HG03108 (cell line): ENCODE results near the gene CAMTA1.

Source experiments
- ATAC-seq: cut with Tn5 transposase; IDR thresholded peaks from one replicate; pipeline ENCODE4 v1.9.1; 2021; ENCODE audit warnings: moderate library complexity; ENCODE audit not compliant: unreplicated experiment

CAMTA1 gene

DNA sequence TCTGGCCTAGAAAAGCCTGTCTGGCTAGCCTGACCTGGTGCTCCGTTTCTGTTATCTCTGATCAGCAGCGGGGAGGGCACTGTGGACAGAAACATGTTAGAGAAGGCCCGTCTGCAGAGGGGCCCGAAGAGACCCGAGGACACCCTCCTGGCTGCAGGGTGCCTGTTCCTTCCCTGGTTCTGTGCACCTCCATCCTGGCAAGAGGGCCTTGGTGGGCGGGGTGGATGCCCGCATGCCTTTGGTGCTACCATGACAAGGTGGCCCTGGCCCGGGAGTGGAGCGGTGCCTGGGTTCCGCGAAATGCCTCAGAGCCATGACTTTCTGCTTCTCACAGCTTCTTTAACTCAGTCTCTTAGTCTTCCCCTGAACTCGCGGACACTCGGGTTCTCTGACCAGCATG lies 233.6 kb downstream of the CAMTA1 start:
- ATAC-seq, result no peak

DNA sequence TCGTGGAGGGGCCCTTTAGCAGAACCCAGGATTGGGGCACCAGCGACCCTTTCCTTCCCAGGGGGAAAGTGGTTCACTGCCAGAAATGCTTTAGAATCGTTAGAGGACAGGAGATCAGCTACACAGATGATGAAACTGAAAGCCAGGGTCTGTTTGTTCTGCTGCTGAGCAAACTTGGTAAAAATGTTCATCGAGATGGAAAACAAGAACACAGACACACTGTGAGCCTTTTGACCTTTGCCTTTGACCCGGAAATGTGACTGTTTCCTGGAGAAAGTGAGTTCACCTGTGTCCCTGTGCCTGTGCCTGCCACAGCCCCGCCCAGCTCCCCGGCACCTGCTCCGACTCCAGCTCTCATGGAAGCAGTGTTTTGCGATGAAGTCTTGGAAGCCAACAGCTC lies 234.3 kb downstream of the CAMTA1 start:
- no peak for ATAC-seq

DNA sequence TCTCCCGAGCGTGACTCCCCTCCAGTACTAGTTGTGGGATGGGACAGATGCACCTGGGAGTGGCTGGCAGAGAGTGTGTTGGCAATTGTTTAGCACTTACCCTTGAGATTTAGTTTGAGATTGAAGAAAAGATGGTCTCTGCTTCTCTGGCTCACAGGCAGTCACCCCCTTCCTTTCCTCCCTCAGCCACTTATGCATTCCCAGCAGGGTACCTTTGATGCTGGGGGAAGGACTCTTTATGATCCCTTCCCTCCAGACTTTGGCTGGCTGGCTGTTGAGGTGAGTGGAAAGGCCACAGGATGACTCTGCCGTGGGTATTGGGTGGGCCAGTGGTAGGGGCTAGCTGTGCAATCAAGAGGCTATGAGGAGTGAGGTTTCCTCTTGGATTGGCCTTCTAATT lies 236.8 kb downstream of the CAMTA1 start:
- no peak for ATAC-seq

DNA sequence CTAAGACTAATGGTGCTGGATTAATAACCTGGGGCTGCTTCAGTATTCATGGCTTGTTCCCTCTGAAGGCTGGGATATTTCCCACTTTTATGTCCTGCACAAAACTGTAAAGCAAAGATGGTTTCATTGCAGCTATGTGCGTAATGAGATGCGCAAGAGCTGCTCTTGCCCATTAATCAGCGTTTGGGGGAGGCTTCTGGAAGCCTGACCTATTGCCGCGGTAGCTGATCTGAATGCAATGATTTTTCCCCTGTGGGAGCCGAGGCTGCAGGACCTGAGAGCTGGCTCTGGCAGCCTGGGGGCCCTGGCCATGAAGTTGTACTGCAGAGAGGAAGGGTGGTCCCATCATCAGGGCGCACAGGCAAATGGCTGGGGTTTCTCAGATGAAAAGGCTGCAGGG lies 239.8 kb downstream of the CAMTA1 start:
- no peak for ATAC-seq

DNA sequence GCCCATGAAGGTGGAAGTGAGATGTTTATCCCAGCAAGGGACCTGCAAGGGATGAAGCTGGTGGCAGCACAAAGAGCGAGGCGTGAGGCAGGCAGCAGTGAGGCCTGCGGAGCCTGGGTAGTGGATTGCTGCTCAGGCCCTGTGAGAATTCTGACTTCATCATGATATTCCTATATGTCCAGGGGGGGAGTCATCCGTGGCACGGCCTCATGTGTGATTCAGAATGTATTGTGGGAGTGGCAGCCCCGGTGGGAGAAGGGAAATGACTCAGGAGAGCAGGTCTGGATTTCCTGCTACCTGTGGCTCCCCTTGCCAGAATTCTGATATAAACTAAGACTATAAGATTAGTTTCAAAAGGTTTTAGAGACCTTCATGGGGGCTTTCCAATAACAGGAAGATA lies 240.9 kb downstream of the CAMTA1 start:
- no peak for ATAC-seq

DNA sequence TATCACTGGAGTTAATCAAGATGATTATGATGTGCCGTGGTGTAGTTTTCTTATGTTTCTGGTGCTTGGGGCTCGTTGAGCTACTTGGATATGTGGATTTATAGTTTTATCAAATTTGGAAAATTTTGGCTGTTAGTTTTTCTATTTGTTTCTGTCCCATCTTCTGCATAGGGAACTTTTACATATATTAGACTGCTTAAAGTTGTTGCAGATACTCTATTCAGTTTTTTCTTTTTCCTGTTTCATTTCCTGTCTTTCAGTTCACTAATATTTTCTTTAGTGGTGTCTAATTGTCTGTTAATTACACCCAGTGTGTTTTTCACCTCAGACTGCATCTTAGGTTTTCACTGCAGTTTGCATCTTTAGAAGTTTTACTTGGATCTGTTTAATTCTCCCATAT lies 247.7 kb downstream of the CAMTA1 start:
- ATAC-seq, result no peak

DNA sequence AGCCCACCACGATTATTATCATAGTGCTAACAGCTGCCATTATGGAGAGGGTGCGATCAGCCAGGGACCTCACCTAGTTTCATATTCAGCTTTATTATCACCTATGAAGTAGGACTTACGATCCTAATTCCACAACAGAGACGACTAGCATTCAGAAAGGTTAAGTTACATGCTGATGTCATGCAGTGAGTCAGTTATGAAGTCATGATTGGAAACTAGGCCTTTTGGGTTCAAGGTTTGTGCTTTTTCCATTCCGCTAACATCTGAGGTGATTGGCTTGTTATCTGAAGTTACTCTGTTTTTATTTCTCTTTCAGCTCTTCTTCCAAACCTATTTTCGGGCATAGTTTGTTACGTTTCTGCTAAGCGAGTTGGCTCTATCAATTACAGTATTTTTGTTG lies 251.1 kb downstream of the CAMTA1 start:
- no peak for ATAC-seq

DNA sequence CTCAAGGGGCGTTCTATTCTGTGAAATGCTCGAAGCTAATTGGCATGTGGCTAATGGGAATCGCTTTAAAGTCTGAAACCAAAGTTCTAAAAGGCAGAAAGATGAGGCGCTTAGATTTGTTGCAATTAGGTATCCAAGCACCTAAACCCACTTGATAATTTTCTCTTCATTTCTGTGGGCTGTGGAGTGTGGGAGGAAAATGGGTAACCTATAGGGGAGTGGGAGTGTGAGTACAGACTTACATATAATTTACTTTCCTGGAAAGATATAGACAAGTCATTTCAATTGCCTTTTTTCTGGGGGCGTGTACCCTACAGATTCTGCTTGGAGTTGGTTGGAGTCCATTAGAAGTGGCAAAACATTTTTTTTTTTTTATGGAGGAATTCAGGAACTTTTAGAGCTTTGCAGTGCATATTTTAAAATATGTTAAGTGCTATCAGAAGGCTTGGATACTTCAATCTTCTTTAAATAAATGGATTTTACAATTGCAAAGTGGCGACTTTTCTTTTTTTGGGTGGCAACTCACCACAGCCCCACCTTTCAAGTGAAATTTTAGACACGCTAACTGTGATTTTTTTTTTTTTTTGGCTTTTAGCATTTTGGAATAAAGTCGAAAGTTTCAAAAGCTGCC lies 254.5 kb downstream of the CAMTA1 start:
- no peak for ATAC-seq

DNA sequence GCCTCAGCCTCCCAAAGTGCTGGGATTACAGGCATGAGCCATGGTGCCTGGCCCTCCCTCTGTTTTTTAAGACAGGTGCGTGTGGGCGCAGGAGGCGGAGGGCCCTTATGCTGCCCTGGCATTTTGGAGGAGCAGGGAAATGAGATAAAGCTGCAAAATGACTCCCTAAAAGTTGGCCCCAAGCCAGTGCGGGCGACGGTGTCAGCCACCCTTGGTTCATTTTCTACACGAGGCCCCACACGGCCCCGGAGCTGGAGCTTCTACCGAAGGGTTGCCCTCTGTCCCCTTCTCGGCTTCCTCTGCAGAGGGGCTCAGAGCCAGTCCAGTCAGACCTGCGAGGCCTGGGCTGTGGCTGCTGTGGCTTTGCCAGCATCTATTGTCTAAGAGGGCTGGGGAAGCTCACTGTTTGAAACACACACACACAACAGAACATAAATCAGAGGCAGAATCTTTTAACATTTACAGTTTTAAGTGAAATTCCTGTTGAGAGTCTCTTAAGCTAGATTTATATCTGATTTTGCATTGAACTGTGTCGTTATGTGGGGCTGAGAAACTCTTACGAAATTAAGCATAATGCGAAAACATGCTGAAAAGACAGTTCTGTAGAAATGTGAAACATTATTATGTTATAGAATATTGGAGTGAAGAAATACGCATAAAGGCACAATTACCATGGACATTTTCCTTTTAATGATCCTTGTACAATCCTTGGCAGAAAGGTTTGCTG lies 255.9 kb downstream of the CAMTA1 start:
- ATAC-seq, result no peak

DNA sequence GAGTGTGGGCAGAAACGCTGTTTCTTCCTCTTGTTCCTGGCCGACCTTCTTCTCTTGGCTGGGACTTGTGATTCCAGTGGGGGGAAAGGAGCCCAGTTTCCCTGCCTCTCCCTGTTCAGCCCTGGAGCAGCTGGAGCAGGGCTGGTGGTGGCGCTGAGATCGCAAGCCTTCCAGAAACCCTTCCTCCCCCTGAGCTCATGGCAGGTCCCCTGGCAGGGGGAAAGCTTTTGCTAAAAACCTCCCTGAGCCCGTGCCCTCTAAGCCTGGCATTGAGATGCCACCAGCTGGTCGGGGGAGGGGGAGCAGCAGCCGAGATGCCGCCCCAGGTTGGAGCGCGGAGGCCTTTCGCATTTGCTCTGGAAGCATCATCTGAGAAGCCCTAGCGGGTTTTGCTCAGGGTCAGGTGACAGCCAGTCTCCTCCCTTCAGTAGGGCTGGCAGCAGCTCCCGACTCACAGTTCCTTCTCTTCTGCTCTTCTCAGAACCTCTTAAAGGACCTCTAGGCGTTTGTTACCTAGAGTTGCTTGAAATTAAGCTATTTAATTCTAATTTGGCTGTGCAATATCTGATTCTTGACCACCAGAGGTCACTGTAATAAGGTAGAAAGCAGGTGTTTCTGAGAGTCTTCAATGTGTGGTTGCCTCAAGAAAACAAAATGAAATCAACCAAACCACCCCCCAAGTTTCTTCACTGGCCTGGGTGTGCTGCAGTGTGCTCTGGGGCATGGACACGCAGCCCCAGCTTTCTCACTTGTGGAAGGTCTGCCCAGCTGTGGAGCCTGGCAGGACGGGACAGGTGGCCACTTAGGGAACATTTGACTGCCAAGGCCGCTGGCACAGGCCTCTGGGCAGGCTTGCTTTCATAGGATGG lies 257.3 kb downstream of the CAMTA1 start:
- no peak for ATAC-seq

DNA sequence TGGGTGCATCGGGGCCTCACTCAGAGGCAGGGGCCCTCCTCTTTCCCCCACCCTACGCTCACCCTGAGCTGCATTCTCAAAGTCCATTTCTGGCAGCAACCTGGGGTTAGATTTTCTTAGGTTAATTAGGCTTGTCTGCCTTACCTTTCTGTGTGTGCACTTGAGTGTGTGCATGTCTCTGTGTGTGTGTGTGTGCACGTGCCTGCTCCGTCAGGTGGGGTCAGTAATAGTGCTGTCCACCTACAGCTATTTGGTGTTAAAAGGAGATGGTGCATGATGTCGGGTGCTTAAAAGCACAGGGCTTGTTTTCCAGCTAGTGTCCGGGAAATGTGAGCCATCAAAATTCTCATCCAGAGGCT lies 257.9 kb downstream of the CAMTA1 start:
- ATAC-seq, result no peak

DNA sequence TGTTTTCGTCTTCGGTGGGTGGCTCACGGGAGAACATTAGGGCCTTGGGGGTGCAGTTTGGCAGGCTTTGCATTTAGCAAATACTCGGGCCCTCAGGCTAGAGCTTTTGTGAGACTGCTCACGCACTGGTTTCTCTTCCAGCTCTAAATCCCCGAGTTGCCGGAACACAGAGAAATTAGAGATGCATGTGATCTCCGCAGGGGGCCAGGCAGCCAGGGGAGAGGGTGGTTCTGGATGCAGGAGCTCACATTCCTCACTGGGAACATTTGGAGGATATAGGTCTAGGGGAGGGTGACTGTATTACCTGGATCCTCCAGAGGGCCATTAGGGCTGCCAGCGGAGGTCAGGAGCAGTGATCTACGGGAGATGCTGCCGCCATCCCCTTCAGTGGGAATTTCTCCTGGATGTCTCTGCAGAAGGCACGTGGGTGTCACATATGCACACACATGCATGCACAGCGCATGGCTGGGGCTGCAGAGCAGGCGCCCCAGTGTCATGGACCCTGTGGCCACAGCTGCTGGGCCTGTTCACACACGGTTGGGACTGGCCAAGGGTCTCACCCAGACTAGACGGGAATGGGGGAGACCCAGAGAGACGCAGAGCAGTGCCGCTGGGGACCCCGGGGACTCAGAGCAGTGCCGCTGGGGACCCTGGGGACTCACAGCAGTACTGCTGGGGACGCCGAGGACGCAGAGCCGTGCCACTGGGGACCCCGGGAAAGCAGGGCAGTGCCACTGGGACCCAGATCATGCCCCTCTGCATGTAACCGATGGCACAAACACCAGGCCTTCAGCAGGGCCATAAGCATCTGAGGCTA lies 258.7 kb downstream of the CAMTA1 start:
- no peak for ATAC-seq

DNA sequence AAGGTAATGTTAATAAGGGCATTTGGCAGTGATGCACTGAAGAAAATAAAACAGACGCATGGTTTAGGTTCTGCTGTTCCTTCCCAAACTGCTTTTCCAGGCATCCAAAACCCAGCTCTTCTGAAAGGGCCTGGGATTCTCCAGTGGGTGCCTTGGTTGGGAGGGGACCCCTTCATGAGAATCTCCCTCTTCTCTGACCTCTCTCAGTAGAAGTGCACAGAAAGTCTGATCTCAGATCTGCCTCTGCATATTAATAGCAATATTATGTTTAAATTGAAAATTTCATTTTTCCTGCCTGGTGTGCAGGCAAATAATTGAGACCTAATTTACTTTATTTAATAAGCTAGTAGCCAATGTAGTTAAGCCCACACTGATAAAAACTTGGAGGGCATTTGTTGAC lies 260.6 kb downstream of the CAMTA1 start:
- no peak for ATAC-seq

DNA sequence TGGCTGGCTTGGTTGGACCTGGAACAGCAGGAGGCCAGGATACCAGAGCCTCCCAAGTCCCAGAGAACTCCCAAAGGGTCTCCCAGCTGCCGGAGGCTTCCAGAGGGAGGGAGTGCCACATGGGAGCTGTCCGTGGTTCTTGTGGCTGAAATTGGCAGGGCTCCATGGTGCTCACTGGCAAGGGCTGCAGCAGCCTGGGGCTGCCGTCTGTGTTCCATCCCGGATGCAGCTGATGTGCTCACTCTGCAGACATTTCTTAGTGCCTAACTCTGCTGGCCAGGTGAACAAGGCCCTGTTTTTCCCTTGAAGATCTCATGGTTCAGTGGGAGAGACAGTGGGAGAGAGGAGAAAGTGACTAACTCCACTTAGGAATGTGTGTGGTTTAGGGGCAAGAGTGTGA lies 261.1 kb downstream of the CAMTA1 start:
- no peak for ATAC-seq

DNA sequence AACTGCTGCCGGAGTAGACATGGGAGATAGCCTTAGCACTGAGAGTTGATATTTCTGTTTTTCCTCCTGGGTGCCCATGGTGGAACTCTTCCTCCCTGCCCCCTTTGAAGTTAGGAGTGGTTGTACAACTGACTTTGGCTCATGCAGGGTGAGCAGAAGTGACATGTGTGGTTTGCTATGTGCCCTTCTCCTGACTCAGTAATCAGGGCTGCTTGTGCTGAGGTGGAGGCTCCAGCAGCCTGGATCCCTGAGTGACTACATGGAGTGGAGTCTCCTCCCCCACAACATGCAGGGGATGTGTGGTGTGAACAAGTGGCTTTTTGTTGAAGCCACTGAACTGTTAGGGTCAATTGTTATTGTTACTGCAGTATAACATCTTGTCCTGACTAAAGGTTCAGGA lies 261.6 kb downstream of the CAMTA1 start:
- no peak for ATAC-seq

DNA sequence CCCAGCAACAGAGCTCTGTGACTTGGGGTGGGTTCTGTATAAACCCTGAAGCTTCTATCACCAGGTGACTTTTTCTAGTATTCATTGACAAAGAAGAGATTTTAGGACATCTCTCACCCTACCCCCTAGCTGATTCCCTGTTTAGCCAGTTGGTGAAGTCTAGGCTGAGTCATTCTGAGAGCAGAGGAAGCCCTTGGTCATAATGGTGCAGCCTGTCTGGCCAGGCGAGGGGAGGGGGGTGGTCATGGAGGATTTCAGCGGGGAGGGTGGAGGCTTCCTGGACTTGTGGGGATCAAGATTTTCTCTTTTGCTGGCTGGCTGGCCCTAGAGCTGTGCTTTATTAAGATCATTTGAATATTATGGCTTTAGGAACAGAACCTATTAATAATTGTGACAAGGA lies 262.6 kb downstream of the CAMTA1 start:
- ATAC-seq, result no peak

DNA sequence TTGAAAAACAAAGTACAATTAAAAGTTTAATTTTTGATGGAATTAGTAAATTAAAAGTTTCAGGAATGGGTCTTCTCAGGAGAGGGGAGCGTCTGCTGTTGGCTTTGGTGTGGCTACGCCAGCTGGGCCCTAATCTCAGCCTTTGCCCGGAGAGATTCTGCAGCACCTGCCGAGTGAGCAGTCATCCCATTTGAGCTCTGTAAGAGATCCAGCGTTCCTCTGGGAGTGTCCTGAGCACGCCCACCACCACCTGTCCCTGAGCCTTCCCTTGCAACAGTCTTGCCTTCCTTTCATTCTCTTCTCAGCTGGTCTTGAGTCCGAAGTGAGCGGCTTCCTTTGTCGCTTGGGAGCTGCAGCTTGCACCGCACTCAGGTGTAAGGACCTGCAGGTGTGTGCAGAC lies 263.1 kb downstream of the CAMTA1 start:
- ATAC-seq, result no peak

DNA sequence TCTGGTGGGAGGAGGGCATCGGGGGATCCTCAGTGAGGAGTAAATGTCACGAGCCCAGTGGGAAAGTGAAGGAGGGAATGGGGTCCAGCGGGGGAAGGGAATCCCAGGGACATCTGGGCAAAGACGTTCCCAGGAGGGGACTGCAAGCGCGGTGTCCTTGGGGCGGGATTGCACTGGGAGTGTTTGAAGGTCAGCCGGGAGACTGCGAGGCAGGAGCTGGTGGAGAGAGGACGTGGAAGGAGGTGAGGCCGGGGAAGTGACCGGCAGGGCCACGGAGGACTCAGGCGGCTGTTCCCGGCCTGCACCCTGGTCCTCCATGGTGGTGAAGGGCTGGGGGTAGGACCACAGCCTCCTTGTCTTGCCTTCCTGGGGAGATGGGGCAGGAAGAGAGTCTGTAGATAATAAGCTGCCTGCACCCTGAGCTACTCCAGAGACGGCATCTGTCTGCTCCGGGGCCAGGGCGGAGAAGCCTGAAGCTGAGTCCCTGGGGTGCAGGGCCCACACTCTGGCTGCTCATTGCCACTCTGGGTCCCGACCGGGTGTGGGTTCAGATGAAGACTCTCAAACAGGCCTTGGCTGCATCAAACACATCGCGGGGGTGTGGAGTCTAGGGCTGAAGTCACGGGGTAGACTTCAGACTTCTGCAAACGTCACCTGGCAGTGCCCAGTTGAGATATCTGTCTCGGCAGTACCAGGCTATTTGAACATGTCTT lies 264.8 kb downstream of the CAMTA1 start:
- no peak for ATAC-seq

DNA sequence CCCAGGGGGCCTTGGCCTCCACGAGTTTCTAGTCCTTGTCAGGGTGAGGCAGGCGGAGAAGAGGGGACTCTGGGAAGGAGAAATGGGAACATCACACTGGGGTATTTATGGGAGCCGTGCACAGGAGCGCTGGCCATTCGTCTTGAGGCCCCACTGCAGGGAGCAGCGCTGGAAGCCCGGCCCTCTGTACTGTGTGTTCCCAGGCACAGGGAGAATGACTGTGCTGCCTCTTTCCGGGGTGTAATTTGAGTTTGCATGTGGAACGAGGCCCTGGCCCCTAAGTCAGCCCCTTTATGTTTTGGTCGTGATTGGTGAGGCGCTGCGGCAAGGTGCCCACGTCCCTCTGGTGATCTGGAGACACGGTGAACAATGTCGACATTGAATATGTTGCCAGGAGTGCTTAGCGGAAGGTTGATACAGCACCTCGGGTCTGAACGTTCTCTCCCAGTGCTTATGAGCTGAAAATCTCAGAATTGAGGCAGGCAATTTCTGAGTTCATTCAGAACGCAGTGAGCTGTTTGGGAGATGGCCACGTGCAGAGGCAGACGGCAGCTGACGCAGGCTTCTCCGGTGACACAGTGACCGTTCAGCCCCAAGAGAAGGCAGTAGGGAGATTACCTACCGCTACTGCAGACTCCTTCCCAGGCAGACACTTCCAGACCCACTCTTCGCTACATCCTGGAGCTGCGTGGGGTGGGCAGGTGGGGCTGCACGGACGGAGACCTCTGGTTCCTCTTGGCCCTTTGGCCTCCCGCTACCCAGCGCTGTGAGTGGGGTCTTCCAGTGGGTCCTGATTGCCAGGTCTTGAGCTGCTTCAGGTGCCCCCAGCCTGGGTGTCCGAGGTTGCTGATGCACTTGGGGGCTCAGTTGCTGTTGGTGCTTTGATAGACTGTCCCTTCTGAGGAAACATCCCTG lies 265.8 kb downstream of the CAMTA1 start:
- ATAC-seq, result no peak

DNA sequence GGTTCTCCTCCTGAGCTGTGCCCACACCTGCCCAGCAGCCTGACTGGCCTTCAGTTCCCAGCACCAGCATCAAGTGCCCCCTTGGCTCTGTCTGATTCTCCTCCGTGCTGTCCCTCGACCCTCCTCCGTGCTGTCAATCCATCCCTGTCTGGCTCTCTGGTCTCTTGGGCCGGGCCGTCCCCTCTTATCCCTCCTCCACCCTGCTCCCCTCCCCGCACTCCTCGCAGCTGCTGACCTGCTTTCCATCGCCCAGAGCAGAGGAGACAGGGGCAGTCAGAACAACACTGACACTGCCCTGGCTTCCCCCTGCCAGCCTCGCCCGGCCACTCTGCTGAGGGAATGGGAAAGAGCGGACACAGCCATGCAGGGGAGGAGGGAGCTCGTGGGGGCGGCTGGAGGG lies 267.4 kb downstream of the CAMTA1 start:
- ATAC-seq, result no peak
